ENCODE measurements around the gene DUSP11. TPM values are rescaled to one million over a fixed set of nuclear protein-coding genes. Genes with fewer than 3 reads are reported as not detected.
"Not testable (repeated sequence)": the region's sequence is repeated elsewhere in the genome, so short reads cannot be mapped to it uniquely, and the experiment has no call there.

DUSP11 gene
- total RNA-seq, 1 donor from 2014 or later, result 23.1 TPM

- DNase-seq (ENCODE audit: low spot score) (no peak), ATAC-seq (no peak)
- intact Hi-C loops (cut with DNase I), result no loop called here
These were observed 51.2 kb downstream of the DUSP11 start for GRCh38 chr2:73728711-73729110.

GRCh38 chr2:73728043-73728442 is 51.9 kb downstream of the DUSP11 start:
- intact Hi-C loops (cut with DNase I), result no loop called here
- DNase-seq (ENCODE audit: low spot score) (no peak), ATAC-seq (no peak)

- intact Hi-C loops (cut with DNase I); DNase-seq (ENCODE audit: low spot score); ATAC-seq: not testable (repeated sequence)
These were observed 53.2 kb downstream of the DUSP11 start for GRCh38 chr2:73726657-73727056.

GRCh38 chr2:73718851-73719621 is 60.9 kb downstream of the DUSP11 start:
- intact Hi-C loops (cut with DNase I), result no loop called here
- DNase-seq (ENCODE audit: low spot score) (no peak), ATAC-seq (no peak)

- ATAC-seq (no peak), DNase-seq (ENCODE audit: low spot score) (no peak)
- intact Hi-C loops (cut with DNase I), result no loop called here
These were observed 61.5 kb downstream of the DUSP11 start for GRCh38 chr2:73718421-73718820.

- ATAC-seq; intact Hi-C loops (cut with DNase I); DNase-seq (ENCODE audit: low spot score): not testable (repeated sequence)
These were observed 62.2 kb downstream of the DUSP11 start for GRCh38 chr2:73717695-73718094.

- ATAC-seq, result no peak
- DNase-seq (ENCODE audit: low spot score), result no peak
- intact Hi-C loops (cut with DNase I), result no loop called here
These were observed 62.7 kb downstream of the DUSP11 start for GRCh38 chr2:73717251-73717606.

- intact Hi-C loops (cut with DNase I), result no loop called here
- DNase-seq (ENCODE audit: low spot score) (no peak), ATAC-seq (peak; percentile 74)
These were observed 63.2 kb downstream of the DUSP11 start for GRCh38 chr2:73716543-73717250.

- no peak for ATAC-seq
- DNase-seq (ENCODE audit: low spot score), result no peak
- intact Hi-C loops (cut with DNase I), result no loop called here
These were observed 65.8 kb downstream of the DUSP11 start for GRCh38 chr2:73714091-73714490.

Other genes with a start within 250 kb of the DUSP11 start
- not detected for gene NAT8, start 137.7 kb downstream of the DUSP11 start, total RNA-seq
- gene TPRKB, start 42.8 kb downstream of the DUSP11 start, total RNA-seq, result 16.1 TPM
- gene C2orf78, start 4.1 kb upstream of the DUSP11 start, total RNA-seq, result not detected
- gene STAMBP, start 48.9 kb upstream of the DUSP11 start, total RNA-seq, result 41.5 TPM
- 4.4 TPM for gene ACTG2, start 112.9 kb upstream of the DUSP11 start, total RNA-seq
- gene DGUOK, start 146.8 kb upstream of the DUSP11 start, total RNA-seq, result 38.8 TPM
- gene TET3, start 204.8 kb upstream of the DUSP11 start, total RNA-seq, result 12.1 TPM